ENCODE measurements around the gene KLHL1. TPM values are rescaled to one million over a fixed set of nuclear protein-coding genes. Genes with fewer than 3 reads are reported as not detected.

Gene KLHL1
- total RNA-seq, 3 donors from 2014 or later = not detected

DNA sequence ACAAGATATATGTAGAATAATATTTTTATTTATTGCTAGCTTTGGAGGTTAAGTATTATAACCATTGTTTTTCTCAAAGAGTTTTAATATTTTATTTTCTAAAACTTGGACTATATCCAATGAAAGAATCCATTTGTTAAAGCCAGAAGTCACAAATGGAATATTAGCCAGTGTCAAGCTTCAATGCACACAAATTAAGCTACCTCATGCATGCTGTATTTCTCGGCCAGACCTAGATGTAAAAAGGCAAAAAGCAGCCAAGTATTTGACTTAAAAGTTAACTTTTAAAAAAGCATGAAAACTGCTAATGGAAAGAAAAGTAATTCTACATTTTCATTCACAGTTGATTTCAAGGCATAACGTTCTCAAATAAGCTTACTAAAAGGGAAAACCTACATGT lies 160.7 kb downstream of the KLHL1 start:
- intact Hi-C loops (cut with DNase I; ENCODE audit: low total_unique reads) = no loop called here
- TF ChIP-seq CTCF (IDR thresholded peaks at IDR 0.05) = no peak
- TF ChIP-seq POLR2A (IDR thresholded peaks at IDR 0.05) = no peak
- TF ChIP-seq POLR2AphosphoS5 (IDR thresholded peaks at IDR 0.05) = no peak
- Histone ChIP-seq H3K4me3 (no peak overlapping the region), H3K36me3 (no peaks in the 10 kb centered on the region), H3K27ac (no peak overlapping the region), H3K27me3 (no peaks in the 10 kb centered on the region), H3K9me3 (no peaks in the 10 kb centered on the region), H3K4me1 (no peaks in the 10 kb centered on the region)
- no peak for DNase-seq (ENCODE audit: low spot score in 2 of 2)

DNA sequence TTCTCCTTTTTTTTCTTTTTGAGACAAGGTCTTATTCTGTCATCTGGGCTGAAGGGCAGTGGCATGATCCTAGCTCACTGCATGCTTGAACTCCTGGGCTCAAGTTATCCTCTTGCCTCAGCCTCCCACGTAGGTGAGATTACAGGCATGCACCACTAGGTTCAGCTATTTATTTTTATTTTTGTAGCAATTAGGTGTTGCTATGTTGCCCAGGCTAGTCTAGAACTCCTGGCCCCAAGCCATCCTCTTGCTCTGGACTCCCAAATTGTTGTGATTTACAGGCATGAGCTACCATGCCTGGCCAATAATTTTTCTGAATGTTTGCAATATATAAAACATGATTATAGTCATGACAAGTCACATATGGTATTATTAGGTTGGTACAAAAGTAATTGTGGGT lies 161.7 kb downstream of the KLHL1 start:
- H3K27ac ChIP-seq = no peak overlapping the region
- H3K4me3 ChIP-seq = no peak overlapping the region

DNA sequence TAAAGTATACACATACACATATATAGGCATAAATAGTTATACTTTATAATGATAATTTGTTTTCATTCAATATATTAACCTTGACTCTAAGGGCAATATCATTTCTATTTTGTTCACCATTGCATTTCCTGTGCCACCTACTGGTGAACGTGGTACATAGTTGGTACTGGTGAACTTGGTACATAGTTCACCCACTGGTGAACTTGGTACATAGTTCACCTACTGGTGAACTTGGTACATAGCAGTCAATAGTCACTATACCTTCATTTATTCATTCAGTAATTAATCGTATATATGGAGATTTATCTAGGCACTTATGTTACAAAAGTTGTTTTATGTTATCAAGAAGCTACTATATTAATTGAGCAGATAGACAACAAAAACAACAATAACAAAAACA lies 173.2 kb downstream of the KLHL1 start:
- no peak for DNase-seq (ENCODE audit: low spot score in 2 of 2)
- TF ChIP-seq POLR2A (IDR thresholded peaks at IDR 0.05) (no peak), POLR2AphosphoS5 (IDR thresholded peaks at IDR 0.05) (no peak), CTCF (IDR thresholded peaks at IDR 0.05) (no peak)
- Histone ChIP-seq H3K27me3 (no peaks in the 10 kb centered on the region), H3K9me3 (no peaks in the 10 kb centered on the region), H3K4me1 (no peaks in the 10 kb centered on the region), H3K36me3 (no peaks in the 10 kb centered on the region), H3K27ac (no peak overlapping the region), H3K4me3 (no peak overlapping the region)
- intact Hi-C loops (cut with DNase I; ENCODE audit: low total_unique reads) = no loop called here

More for the DNA sequence above, 161.7 kb downstream of the KLHL1 start:
- no peaks in the 10 kb centered on the region for H3K4me1 ChIP-seq
- DNase-seq (ENCODE audit: low spot score in 2 of 2) = no peak
- intact Hi-C loops (cut with DNase I; ENCODE audit: low total_unique reads) = no loop called here
- H3K9me3 ChIP-seq = no peaks in the 10 kb centered on the region
- H3K36me3 ChIP-seq = no peaks in the 10 kb centered on the region
- no peak for TF ChIP-seq CTCF (IDR thresholded peaks at IDR 0.05)
- TF ChIP-seq POLR2A (IDR thresholded peaks at IDR 0.05) = no peak
- H3K27me3 ChIP-seq = no peaks in the 10 kb centered on the region

- Histone ChIP-seq H3K27ac (no peak overlapping the region), H3K9me3 (no peaks in the 10 kb centered on the region), H3K27me3 (no peaks in the 10 kb centered on the region), H3K36me3 (no peaks in the 10 kb centered on the region), H3K4me1 (no peaks in the 10 kb centered on the region), H3K4me3 (no peak overlapping the region)
- intact Hi-C loops (cut with DNase I; ENCODE audit: low total_unique reads) = no loop called here
- TF ChIP-seq CTCF (IDR thresholded peaks at IDR 0.05) (no peak), POLR2AphosphoS5 (IDR thresholded peaks at IDR 0.05) (no peak), POLR2A (IDR thresholded peaks at IDR 0.05) (no peak)
- no peak for DNase-seq (ENCODE audit: low spot score in 2 of 2)
Measured at GRCh38 chr13:69928262-69928661, 180.0 kb downstream of the KLHL1 start.

- intact Hi-C loops (cut with DNase I; ENCODE audit: low total_unique reads) = no loop called here
- Histone ChIP-seq H3K36me3 (no peaks in the 10 kb centered on the region), H3K4me1 (no peaks in the 10 kb centered on the region), H3K4me3 (no peak overlapping the region), H3K27ac (no peak overlapping the region), H3K9me3 (no peaks in the 10 kb centered on the region), H3K27me3 (no peaks in the 10 kb centered on the region)
- no peak for DNase-seq (ENCODE audit: low spot score in 2 of 2)
- no peak for TF ChIP-seq POLR2AphosphoS5 (IDR thresholded peaks at IDR 0.05)
- TF ChIP-seq CTCF (IDR thresholded peaks at IDR 0.05) = no peak
Measured at GRCh38 chr13:69921156-69921555, 187.1 kb downstream of the KLHL1 start.
